ENCODE results near the gene C12orf54.
"Not testable (repeated sequence)": the region's sequence is repeated elsewhere in the genome, so short reads cannot be mapped to it uniquely, and the experiment has no call there.

C12orf54 gene

DNA sequence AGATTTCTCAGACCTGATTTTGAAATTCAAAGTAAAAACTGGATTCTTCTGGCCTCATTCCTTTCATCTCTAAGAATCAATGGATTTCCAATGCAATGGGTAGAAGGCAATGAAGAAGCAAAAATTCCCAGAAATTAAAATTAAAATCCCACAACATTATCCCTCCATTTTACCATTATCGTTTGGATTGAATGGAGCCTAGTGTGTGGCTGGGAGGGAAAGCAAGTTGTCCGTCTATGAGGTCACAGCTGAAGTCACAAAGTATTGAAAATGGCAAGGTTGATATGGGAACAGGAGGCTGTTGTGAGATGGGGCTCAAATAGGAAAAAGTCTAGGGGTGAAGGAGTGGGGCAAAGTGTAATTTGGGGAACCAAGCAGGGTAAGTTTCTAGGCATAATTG is at the start of gene C12orf54:
Gene C12orf54 (plus strand): TSS at position 301 of the 400 bp plus-strand sequence. CDS start 799 bp downstream, outside the sequence.
- no peak for DNase-seq

DNA sequence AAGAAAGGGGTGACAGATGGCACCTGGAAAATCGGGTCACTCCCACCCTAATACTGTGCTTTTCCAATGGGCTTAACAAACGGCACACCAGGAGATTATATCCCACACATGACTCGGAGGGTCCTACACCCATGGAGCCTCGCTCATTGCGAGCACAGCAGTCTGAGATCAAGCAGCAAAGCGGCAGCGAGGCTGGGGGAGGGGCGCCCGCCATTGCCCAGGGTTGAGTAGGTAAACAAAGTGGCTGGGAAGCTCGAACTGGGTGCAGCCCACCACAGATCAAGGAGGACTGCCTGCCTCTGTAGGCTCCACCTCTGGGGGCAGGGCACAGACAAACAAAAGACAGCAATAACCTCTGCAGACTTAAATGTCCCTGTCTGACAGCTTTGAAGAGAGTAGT is 48.3 kb upstream of the C12orf54 start:
- DNase-seq: not testable (repeated sequence)

DNA sequence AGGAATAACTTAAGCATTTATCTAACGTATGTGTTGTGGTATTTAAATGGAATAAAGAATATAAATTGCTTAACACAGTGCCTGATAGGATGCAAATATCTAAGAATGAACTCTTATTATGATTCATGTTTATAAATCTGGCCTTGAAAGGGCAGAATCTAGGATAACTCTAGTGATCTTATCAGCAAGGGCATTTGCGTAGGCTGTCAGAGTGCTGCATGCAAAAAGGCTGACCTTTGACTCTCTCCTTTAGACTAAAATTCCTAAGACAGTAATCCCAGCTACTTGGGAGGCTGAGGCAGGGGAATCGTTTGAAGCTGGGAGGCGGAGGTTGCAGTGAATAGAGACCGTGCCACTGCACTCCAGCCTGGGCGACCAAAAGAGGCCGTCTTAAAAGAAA is 41.2 kb upstream of the C12orf54 start:
- no peak for DNase-seq

DNA sequence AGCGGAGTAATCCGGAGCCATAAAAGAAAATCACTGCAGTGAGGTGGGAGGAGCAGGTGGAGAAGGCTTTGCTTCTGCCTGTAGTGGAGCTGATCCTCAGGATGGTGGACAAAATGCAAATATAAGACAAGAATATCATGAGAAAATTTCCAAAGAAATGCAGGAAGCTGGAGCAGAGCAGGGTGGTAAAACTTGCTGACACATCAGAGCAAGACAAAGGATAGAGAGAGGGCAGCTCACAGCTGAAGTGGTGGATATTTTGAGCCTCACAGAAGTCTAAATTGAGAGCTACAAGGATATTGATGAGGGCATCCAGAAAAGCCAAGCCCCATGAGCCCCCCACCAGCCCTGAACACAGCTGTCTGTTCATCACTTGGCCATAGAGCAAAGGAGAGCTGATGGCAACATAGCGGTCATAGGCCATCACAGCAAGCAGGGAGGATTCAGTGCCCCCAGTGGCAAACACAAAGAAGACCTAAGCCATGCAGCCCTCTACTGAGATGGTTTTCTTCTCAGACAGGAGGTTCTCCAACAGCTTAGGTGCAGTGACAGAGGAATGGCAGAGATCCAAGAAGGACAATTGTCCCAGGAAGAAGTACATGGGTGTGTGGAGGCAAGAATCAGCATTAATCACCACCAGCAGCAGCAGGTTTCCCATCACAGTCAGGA is 40.0 kb upstream of the C12orf54 start:
- no peak for DNase-seq

DNA sequence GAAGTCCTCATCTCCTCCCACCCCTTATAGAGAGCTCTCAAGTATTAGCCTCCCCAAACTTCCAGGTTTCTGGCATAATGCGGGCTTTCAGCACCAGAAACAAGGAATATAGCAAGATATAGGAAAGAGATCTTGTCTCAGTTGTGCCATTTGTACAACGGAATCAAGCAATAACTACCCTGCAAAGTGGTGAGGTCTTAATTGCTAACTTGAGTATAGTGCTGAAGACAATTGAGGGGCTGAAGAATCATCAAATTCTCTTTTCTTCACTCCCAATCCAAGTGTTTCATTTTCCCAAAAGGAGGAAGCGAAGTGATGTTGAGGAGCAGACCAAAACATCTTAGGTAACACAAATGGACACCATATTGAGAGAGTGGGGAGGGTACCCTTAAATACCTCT is 36.8 kb upstream of the C12orf54 start:
- DNase-seq: no peak

DNA sequence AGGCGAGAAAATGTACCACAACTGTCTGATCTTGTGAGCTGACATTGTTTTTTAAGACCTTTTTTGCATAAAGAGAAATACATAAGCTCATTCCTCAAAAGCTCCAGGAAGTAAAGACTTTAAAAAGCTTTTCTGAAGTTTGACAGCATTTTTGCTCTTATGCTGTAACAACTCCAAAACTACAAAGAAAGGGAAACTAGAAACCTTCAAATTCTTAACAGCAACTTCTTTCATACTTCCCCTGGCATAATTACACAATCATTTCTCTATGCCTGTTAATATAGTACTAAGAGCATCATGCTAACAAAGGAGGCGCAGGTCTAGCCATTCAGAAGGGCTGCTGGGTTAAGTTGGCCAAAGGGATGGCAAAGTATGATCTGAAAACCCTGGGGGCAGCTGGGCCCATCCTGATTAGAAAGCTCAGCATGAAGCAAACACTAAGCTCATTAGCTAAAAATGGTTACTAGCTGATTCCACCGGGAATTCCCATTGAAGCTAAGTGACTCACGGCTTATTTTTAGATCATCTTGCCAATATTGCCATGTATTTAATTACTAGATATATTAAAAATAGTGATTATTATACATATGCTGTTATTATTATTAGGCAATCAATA is 36.0 kb upstream of the C12orf54 start:
- DNase-seq: no peak

DNA sequence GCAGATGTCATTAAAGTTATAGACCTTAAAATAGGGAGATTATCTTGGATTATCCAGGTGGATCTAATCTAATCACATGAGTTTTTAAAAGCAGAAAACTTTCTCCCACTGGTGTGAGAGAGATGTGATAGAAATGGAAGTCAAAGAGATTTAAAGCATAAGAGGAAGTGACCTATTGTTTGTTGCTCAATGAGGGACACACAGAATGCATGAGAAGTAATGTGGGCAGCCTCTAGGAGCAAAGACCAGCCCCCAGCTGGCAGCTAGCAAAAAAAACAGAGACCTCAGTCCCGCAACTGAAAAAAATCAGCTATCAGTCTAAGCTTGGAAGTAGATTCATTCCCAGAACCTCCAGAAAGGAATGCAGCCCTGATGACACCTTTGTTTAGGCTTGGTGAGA is 34.5 kb upstream of the C12orf54 start:
- DNase-seq: no peak

DNA sequence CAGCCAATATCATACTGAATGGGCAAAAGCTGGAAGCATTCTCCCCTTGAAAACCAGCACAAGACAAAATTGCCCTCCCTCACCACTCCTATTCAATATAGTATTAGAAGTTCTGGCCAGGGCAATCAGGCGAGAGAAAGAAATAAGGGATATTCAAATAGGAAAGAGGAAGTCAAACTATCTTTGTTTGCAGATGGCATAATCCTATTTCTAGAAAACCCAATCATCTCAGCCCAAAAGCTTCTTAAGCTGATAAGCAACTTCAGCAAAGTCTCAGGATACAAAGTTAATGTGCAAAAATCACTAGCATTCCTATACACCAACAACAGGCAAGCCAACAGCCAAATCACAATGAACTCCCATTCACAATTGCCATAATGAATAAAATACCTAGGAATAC is 30.9 kb upstream of the C12orf54 start:
- no peak for DNase-seq

DNA sequence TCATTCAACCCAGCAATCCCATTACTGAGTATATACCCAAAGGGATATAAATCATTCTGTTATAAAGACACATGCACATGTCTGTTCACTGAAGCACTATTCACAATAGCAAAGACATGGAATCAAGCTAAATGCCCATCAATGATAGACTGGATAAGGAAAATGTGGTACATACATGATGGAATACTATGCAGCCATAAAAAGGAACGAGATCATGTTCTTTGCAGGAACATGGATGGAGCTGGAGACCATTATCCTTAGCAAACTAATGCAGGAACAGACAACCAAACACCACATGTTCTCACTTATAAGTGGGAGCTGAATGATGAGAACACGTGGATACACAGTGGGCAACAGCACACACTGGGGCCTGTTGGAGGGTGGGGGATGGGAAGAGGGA is 29.3 kb upstream of the C12orf54 start:
- not testable (repeated sequence) for DNase-seq

DNA sequence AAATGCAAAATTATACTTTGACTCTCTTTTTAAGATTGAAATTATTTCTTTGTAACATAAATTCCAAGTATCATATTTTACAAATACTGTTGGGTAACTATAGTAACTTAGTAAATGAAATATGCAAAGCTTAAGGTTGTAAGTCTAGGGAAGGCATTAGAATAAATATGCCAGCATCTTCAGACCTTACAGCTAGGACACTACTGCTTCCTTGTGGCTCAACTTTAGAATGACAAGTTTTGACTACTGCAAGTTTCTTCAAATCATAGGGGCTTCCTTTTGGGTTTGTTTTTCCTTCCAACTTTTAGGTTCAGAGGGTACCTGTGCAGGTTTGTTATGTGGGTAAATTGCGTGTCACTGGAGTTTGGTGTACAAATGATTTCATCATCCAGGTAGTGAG is 27.6 kb upstream of the C12orf54 start:
- no peak for DNase-seq

DNA sequence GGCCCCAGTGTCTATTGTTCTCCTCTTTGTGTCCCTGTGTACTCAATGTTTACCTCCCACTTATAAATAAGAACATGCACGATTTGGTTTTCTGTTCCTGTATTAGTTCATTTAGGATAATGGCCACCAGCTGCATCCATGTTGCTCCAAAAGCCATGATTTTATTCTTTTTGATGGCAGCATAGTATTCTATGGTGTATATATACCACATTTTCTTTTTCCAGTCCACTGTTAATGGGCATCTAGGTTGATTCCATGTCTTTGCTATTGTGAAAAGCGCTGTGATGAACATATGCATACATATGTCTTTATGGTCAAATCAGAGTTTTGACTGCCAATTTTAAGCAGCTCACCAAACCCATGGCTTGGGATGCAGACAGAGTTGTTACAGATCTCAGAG is 27.2 kb upstream of the C12orf54 start:
- DNase-seq: no peak

DNA sequence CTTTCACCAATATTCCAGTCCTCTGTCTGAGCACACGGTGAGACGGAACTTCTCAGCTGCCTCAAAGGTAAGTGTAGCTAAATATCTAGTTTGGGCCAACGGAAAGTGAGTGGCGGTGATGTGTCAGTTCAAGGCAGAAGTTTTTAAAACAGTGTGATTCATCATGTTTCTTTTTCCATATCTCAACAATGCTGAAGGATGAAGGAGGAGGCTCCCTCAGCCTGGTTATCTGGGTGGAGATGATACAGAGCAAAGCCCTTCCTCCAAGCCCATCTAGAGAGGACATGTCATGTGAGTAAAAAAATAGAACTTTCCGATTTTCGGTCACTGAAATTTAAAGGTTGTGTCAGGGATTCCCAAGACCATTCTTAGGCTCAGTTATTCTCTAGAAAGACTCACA is 23.0 kb upstream of the C12orf54 start:
- DNase-seq: no peak

DNA sequence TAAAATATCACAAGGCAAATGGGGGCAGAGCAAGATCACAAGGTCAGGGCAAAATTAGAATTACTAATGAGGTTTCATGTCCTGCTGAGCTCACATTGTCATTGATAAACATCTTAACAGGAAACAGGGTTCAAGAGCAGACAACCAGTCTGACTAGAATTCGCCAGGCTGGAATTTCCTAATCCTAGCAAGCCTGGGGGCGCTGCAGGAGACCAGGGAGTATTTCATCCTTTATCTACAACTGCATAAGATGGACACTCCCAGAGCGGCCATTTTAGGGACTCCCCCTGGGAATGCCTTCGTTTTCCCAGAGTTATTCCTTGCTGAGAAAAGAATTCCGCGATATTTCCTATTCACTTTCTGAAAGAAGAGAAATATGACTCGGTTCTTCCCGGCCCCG is 13.3 kb upstream of the C12orf54 start:
- not testable (repeated sequence) for DNase-seq

DNA sequence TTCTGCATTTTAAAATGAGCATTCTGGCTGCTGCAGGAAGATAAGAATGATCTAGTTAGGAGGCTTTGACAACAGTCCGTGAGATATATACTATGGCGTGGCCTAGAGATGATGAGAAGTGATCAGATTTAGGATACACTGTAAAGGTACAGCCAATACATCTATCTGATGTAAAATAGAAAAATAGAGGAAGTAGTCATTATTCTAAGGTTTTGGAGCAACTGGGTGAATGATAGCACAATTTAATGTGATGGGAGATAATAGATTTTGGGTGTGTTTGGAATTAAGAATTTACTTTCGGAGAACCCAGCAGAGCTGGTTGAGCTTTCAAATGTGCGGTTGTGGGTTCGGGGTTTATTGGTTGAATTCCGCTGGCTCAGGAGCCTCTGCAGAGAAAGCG is 10.0 kb upstream of the C12orf54 start, which contains the start of gene ANP32D:
Gene ANP32D (plus strand): TSS at position 301 of the 400 bp plus-strand sequence. CDS start 106 bp downstream, outside the sequence.
- DNase-seq: no peak

DNA sequence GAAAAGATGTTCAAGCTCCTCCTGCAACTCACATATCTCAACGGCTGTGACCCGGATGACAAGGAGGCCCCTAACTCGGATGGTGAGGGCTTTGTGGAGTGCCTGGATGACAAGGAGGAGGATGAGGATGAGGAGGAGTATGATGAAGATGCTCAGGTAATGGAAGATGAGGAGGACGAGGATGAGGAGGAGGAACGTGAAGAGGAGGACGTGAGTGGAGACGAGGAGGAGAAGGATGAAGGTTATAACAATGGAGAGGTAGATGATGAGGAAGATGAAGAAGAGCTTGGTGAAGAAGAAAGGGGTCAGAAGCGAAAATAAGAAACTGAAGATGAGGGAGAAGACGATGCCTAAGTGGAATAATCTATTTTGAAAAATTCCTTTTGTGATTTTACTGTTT is 9.2 kb upstream of the C12orf54 start:
- no peak for DNase-seq

DNA sequence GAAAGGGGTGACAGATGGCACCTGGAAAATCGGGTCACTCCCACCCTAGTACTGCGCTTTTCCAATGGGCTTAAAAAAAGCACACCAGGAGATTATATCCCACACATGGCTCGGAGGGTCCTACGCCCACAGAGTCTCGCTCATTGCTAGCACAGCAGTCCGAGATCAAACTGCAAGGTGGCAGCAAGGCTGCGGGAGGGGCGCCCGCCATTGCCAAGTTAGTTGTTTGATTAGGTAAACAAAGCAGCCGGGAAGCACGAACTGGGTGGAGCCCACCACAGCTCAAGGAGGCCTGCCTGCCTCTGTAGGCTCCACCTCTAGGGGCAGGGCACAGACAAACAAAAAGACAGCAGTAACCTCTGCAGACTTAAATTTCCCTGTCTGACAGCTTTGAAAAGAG is 7.8 kb upstream of the C12orf54 start:
- DNase-seq: not testable (repeated sequence)

DNA sequence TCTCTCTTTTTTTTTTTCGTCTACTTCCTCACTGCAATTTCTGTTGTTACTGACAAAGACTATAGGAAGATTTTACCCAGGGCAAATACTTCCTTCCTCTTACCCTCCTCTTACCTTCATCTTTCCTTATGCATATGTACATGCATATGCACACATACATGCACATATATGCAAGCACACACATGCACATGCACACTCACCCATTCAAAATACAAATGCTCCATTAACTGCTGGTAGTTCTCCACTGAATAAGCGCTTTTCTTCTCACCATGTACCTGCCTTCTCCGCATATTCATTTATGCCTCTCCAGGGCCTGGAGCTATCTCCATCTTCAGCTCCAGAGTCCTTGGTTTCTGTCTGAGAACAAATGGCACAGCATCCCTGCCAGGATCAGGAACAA is 632 bp downstream of the C12orf54 start:
- no peak for DNase-seq

DNA sequence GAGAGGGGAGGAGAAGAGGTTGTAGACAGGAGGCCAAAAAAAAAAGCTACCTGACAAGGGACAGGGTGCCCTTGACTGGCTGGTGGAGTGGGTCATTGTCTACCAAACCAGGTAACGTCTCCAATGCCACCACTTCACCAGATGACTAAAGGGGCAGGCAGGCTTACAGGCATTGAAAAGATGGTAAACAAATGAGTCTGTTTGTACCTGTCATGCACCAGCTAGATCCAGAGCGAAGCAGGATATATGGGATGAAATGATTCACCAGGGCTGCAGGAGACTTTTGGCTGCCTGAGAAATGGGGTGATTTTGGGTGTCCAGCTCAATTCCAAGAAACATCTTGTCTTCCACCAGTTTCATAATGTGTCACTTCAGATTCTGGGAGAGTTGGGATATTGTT is 4.0 kb downstream of the C12orf54 start:
- DNase-seq: no peak

DNA sequence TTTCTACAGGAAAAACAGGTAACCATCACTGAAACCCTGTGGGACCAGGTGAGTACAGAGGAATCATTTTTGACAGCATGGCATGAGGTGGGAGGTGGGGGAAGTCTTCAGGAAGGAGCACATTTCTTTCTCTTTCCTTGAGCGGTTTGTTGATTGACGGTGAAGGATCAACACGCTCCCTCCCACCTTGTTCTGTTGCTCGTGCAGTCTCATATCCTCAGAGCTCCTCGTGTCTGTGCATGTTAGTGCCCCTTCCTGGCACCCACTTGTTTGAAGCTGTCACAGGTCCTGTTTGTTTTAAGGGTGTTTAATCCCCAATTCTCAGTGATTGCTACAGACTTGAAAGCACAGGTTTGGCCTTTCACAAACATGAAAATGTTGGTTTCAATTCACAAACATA is 4.4 kb downstream of the C12orf54 start:
- DNase-seq: no peak

DNA sequence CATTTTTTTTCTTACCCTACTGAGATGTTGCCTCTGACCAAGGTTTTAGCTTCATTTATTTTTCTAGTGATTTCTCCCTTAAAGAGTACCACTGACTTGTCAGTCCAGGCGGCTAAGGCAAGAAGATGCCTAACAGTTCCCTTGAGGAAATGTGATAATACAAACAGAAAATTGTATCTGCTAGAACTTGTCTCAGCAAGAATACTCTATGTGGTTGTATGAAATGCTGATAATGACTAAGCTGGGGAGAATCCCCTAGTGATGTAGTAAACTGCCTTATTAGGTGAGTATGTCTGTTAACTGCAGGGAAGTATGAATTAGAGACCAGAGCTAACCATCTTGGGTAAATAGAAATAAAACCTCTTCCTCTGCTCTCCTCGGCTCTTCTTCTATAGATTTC is 6.7 kb downstream of the C12orf54 start:
- DNase-seq: no peak

DNA sequence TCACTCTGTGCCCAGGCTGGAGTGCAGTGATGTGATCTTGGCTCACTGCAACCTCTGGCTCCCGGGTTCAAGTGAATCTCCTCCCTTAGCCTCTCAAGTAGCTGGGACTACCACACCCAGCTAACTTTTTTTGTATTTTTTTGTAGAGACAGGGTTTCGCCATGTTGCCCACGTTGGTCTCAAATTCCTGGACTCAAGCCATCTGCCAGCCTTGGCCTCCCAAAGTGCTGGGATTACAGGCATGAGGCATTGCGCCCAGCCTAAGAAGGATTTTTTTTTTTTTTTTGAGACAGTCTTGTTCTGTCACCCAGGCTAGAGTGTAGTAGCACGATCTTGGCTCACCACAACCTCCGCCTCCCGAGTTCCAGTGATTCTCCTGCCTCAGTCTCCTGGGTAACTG is 7.2 kb downstream of the C12orf54 start:
- DNase-seq: not testable (repeated sequence)

DNA sequence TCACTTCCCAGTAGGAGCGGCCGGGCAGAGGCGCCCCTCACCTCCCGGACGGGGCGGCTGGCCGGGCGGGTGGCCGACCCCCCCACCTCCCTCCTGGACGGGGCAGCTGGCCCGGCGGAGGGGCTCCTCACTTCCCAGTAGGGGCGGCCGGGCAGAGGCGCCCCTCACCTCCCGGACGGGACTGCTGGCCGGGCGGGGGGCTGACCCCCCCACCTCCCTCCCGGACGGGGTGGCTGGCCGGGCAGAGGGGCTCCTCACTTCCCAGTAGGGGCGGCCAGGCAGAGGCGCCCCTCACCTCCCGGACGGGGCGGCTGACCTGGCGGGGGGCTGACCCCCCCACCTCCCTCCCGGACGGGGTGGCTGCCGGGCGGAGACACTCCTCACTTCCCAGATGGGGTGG is 18.0 kb downstream of the C12orf54 start:
- DNase-seq: not testable (repeated sequence)

DNA sequence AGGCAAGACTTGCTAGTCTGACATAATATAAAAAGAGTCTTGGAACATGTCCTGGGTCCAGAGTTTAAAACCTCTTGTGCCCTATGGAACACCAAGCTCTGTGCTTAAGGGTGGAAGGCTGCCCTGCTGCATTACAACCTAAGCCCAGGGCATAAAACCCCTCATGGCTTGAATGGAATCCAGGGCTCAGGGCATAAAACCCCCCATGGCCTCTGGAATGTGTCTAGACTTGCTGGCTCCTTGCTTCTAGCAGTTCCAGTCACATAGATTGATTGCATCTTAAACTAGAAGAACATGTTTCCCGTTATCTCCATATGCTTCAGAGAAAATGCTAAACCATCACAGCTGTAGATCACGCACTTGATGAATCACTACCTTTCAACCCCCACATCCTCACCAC is 24.5 kb downstream of the C12orf54 start:
- DNase-seq: not testable (repeated sequence)

DNA sequence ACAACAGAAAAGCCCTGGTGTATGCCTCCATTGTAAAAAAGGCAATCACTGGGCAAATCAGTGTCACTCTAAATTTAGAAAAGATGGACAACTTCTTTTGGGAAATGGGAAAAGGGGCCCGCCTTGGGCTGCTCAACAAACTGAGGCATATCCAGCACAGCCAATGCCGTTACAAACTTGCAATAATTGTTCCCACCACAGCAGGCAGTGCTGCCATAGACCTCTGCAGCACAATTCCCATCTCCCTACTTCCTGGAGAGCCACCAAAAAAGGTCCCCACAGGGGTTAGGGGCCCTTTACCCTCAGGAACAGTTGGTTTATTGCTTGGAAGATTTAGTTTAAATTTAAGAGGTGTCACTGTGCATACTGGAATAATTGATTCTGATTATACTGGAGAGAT is 26.7 kb downstream of the C12orf54 start:
- DNase-seq: no peak

DNA sequence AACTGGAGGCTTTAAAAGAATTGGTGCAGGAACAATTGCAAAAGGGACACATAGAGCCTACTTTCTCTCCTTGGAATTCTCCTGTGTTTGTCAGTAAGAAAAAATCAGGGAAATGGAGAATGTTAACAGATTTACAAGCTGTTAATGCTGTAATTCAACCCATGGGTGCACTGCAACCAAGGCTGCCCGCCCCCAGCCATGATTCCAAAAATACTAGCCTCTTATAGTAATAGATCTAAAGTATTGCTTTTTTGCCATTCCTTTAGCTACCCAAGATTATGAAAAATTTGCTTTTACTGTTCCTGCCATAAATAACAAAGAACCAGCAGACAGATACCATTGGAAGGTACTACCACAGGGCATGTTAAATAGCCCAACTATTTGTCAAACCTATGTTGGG is 27.8 kb downstream of the C12orf54 start:
- DNase-seq: no peak

Data from NCI-H510A (cell line).